Stimulated activated CD4-positive, alpha-beta T cell treated with anti-CD3 and anti-CD28 coated beads, Interleukin-12 subunit alpha, Interleukin-12 subunit beta, amount 100 ng/mL, for 48 hours (primary cell): Measurements from ENCODE around the gene RAB25.

ENCODE experiments used
- DNase-seq, 3 donors: peaks; one replicate each; pipeline ENCODE4 v3.0.0-alpha.2; 2020; ENCODE audit warnings: low read depth in 2 of 3, low spot score in 1 of 3

RAB25 gene

GRCh38 chr1:156078728-156079127, 17.8 kb downstream of the RAB25 start:
- DNase-seq: no peak

GRCh38 chr1:156079762-156080161, 18.8 kb downstream of the RAB25 start:
- no peak for DNase-seq

- no peak for DNase-seq
These were observed 19.4 kb downstream of the RAB25 start for GRCh38 chr1:156080241-156080862.

- no peak for DNase-seq
These were observed 19.9 kb downstream of the RAB25 start for GRCh38 chr1:156080863-156081179.

- no peak for DNase-seq
These were observed 20.4 kb downstream of the RAB25 start for GRCh38 chr1:156081180-156081916.

GRCh38 chr1:156081917-156082308, 21.0 kb downstream of the RAB25 start:
- DNase-seq: no peak

GRCh38 chr1:156082309-156083091, 21.5 kb downstream of the RAB25 start, which contains the start of gene MEX3A:
Gene MEX3A (minus strand): TSS chr1:156082465. CDS start chr1:156081998, 467 bp downstream.
- DNase-seq: peak in 1 of 3 donors; percentile 46

GRCh38 chr1:156083800-156084790, 23.1 kb downstream of the RAB25 start:
- DNase-seq: no peak

- DNase-seq: no peak
These were observed 25.3 kb downstream of the RAB25 start for GRCh38 chr1:156086256-156086662.

GRCh38 chr1:156089704-156090103, 28.7 kb downstream of the RAB25 start:
- no peak for DNase-seq

- no peak for DNase-seq
These were observed 29.3 kb downstream of the RAB25 start for GRCh38 chr1:156090138-156090839.

GRCh38 chr1:156090840-156091188, 29.9 kb downstream of the RAB25 start:
- peak; percentile 84 to 88 (median 85) for DNase-seq

GRCh38 chr1:156091610-156092009, 30.6 kb downstream of the RAB25 start:
- DNase-seq: no peak

GRCh38 chr1:156095906-156096508, 35.0 kb downstream of the RAB25 start:
- no peak for DNase-seq

- DNase-seq: peak; percentile 89 to 92 (median 91)
These were observed 35.9 kb downstream of the RAB25 start for GRCh38 chr1:156096640-156097391.

- DNase-seq: peak; percentile 39 to 61 (median 53)
These were observed 36.7 kb downstream of the RAB25 start for GRCh38 chr1:156097499-156098178.

GRCh38 chr1:156098784-156099183, 37.8 kb downstream of the RAB25 start:
- no peak for DNase-seq

- DNase-seq: no peak
These were observed 38.3 kb downstream of the RAB25 start for GRCh38 chr1:156099282-156099681.
